ENCODE results near the gene LPCAT1. TPM values are rescaled to one million over a fixed set of nuclear protein-coding genes. Genes with fewer than 3 reads are reported as not detected.

The LPCAT1 gene
- total and polyA plus RNA-seq, 2 of the 4 experiments (the other 2 are of a cell fraction), result 17.7 to 33.6 TPM

GRCh38 chr5:1568201-1568979 lies 44.6 kb upstream of the LPCAT1 start:
- Histone ChIP-seq H4K8ac (ENCODE audit: low read depth in 2 of 2, low read length in 2 of 2) (peak overlapping the region; percentile 25 to 51; a peak in 2 of 4 replicates), H3K18ac (ENCODE audit: low read depth, low read length) (peak overlapping the region; percentile 80), H3K4me3 (ENCODE audit: insufficient read depth, low read depth, low read length) (no peak overlapping the region), H3K4me2 (ENCODE audit: low read depth, low read length) (peak overlapping the region; percentile 51), H3K9ac (ENCODE audit: low read depth, low read length) (peak overlapping the region; percentile 62), H4K20me1 (ENCODE audit: insufficient read depth, low read length) (no peaks in the 10 kb centered on the region), H2AK5ac (ENCODE audit: low read depth, low read length) (peak overlapping the region; percentile 57), H3K4ac (ENCODE audit: low read depth, low read length) (peak overlapping the region; percentile 25; the same call in 1 of the 2 replicates), H4K5ac (ENCODE audit: low read depth, low read length) (peak overlapping the region; percentile 33), H2BK120ac (ENCODE audit: low read depth, low read length) (peak overlapping the region; percentile 60), H3K14ac (replicated peaks; ENCODE audit: low read depth, low read length) (peak overlapping the region; percentile 27), H2AK9ac (replicated peaks; ENCODE audit: low read depth, low read length, poor library complexity) (no peak overlapping the region), H2BK5ac (ENCODE audit: low read depth, low read length, poor library complexity, severe bottlenecking) (peak overlapping the region; percentile 48), H3K23ac (ENCODE audit: low read depth, low read length) (peak overlapping the region; percentile 23; the same call in 1 of the 2 replicates), H3K27me3 (ENCODE audit: control insufficient read depth, insufficient read depth, low read length) (peaks cover 3% of the 10 kb centered on the region), H2BK15ac (ENCODE audit: low read depth, low read length) (peak overlapping the region; percentile 95; the same call in 2 of the 3 replicates), H3K9me1 (ENCODE audit: insufficient read depth, low read length) (no peaks in the 10 kb centered on the region), H3K36me3 (ENCODE audit: control insufficient read depth, insufficient read depth, low read length) (no peaks in the 10 kb centered on the region), H3K9me3 (ENCODE audit: control insufficient read depth, insufficient read depth, low read length) (no peaks in the 10 kb centered on the region), H3K79me1 (ENCODE audit: low read depth in 1 of 2, low read length in 2 of 2) (no peaks in the 10 kb centered on the region), H3K56ac (ENCODE audit: extremely low read depth, insufficient read depth, low read length) (no peak overlapping the region), H3K4me1 (ENCODE audit: control insufficient read depth, insufficient read depth, low read length) (peaks cover 13% of the 10 kb centered on the region), H4K91ac (ENCODE audit: insufficient read depth, low read depth, low read length) (peak overlapping the region; percentile 61; the same call in 1 of the 2 replicates), H2BK20ac (ENCODE audit: low read depth, low read length) (peak overlapping the region; percentile 76; the same call in 1 of the 2 replicates), H3K27ac (ENCODE audit: insufficient read depth, low read length) (peak overlapping the region; percentile 87; the same call in 1 of the 2 replicates), H2AFZ (replicated peaks; ENCODE audit: low read length, poor library complexity) (no peak overlapping the region)
- dilution Hi-C loops (cut with HindIII; ENCODE audit: low sequenced_read_pairs, unreplicated experiment) (no loop called here), intact Hi-C loops (cut with micrococcal nuclease) (no loop called here), in situ Hi-C loops (cut with MboI; ENCODE audit: low sequenced_read_pairs) (no loop called here)
- TF ChIP-seq CEBPB (IDR thresholded peaks at IDR 0.05; ENCODE audit: low read depth, low read length), result no peak
- no peak for TF ChIP-seq RAD21 (IDR thresholded peaks at IDR 0.05; ENCODE audit: low read length)
- peak; percentile 82 for TF ChIP-seq MAFK (IDR thresholded peaks at IDR 0.05; ENCODE audit: low read depth, low read length)
- TF ChIP-seq ELK1 (IDR thresholded peaks at IDR 0.05; ENCODE audit: borderline replicate concordance, low read depth, low read length), result no peak
- TF ChIP-seq NFE2L2 (IDR thresholded peaks at IDR 0.05; ENCODE audit: low read depth, low read length), result peak; percentile 87
- no peak for TF ChIP-seq RFX5 (IDR thresholded peaks at IDR 0.05; ENCODE audit: low read depth, low read length)
- TF ChIP-seq BHLHE40 (IDR thresholded peaks at IDR 0.05; ENCODE audit: low read depth, low read length), result peak; percentile 79; the same call in 1 of the 2 replicates
- no TSS peak for BruUV-seq (replicated peaks)
- POLR2A ChIA-PET (ENCODE audit: unreplicated experiment), result no interaction called here
- ATAC-seq (ENCODE audit: low read depth) (peak; percentile 86), DNase-seq (peak; percentile 90)
- CTCF ChIA-PET, result no interaction called here
- WGBS, 2 experiments (ENCODE audit: extremely low coverage in 2 of 2, insufficient read length in 1 of 2), result no CpG with 5 or more reads among the region's 12 CpGs

All from IMR-90 (cell line).